Spinal cord (tissue), 10 donors: ENCODE results near the gene PCMT1. TPM values are rescaled to one million over a fixed set of nuclear protein-coding genes. Genes with fewer than 3 reads are reported as not detected.

Experiments used
- DNase-seq, 6 donors: peaks; one replicate each; pipeline versions ENCODE4 v3.0.0 to v3.0.0-alpha.2; 2013 to 2015; ENCODE audit warnings: low spot score in 6 of 6, low read depth in 4 of 6
- H3K27ac ChIP-seq: one replicate; pipeline ENCODE4 v1.5.1; 2013; ENCODE audit warnings: low read depth, low read length, control low read depth
- H3K27me3 ChIP-seq: one replicate; pipeline ENCODE4 v1.6.1; 2013; ENCODE audit warnings: low read length; ENCODE audit not compliant: control insufficient read depth, insufficient read depth
- H3K36me3 ChIP-seq: one replicate; pipeline ENCODE4 v1.6.1; 2013; ENCODE audit warnings: low read length; ENCODE audit not compliant: control insufficient read depth, insufficient read depth
- H3K4me1 ChIP-seq: one replicate; pipeline ENCODE4 v1.6.1; 2013; ENCODE audit warnings: low read length; ENCODE audit not compliant: control insufficient read depth, insufficient read depth
- H3K4me3 ChIP-seq: one replicate; pipeline ENCODE4 v1.5.1; 2013; ENCODE audit warnings: low read depth, low read length, control low read depth
- H3K9me3 ChIP-seq: one replicate; pipeline ENCODE4 v1.6.1; 2013; ENCODE audit warnings: low read length; ENCODE audit not compliant: control insufficient read depth, insufficient read depth
- WGBS: methylation state at CpG from one replicate; pipeline ENCODE4 v1.1.5; 2013; ENCODE audit warnings: missing lambda C conversion rate; ENCODE audit not compliant: insufficient coverage; 5-methylcytosine and 5-hydroxymethylcytosine counted together
- polyA plus RNA-seq, 2 donors: library from polyadenylated mRNA; unstranded; fragments of 120-200 nt; gene quantifications; one replicate each; pipeline ENCODE4 v1.2.1, GENCODE V29; 2013; ENCODE audit not compliant: insufficient read length in 2 of 2
- total RNA-seq, 2 donors: library from RNA; depleted of rRNA in 1 of 2; stranded (reverse); fragments of 120-200 nt in 1 of 2; fragments of >200 nt in 1 of 2; gene quantifications; one replicate each; pipeline versions ENCODE4 v1.2.3 to v1.2.4, GENCODE V29; 2013 to 2014
- donor health status: healthy.

Gene PCMT1
- total and polyA plus RNA-seq, 4 donors = 84.4 to 173 (median 159) TPM

DNA sequence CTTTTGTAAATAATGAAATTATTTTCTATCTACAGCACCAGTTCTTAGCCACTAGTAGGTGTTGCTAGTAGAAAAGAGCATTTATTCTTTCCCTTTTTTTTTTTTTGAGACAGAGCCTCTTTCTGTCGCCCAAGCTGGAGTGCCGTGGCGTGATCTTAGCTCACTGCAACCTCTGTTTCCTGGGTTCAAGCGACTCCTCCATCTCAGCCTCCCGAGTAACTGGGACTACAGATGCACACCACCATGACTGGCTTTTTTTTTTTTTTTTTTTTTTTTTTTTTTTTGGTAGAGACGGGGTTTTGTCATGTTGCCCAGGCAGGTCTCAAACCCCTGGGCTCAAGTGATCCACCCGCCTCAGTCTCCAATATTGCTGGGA, 6.7 kb downstream of the PCMT1 start:
- Histone ChIP-seq H3K4me3 (no peak overlapping the region), H3K27ac (no peak overlapping the region), H3K4me1 (peaks cover 7% of the 10 kb centered on the region), H3K9me3 (no peaks in the 10 kb centered on the region), H3K27me3 (no peaks in the 10 kb centered on the region), H3K36me3 (peaks cover 8% of the 10 kb centered on the region)
- no peak for DNase-seq
- no CpG with 5 or more reads among the region's 7 CpGs for WGBS

DNA sequence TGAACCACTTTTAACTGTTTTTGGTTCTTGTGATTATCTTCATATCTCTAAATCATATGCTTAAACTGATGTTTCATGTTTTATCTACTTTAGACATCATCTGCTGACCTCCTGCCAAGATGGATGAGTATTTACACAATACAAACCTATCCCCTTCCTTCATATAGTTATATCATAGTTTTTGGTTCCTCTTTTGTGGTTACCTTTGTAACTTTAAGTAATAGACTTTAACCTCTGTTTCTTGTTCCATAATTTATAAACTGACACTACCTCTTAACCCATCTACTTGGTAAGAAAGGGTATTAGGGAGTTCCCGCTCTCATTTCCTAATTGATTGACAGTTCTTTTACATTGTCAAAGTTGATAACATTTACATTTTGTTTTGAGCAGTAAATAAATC, 11.9 kb downstream of the PCMT1 start:
- Histone ChIP-seq H3K27ac (no peak overlapping the region), H3K4me3 (no peak overlapping the region), H3K9me3 (peaks cover 6% of the 10 kb centered on the region), H3K4me1 (no peaks in the 10 kb centered on the region), H3K27me3 (no peaks in the 10 kb centered on the region), H3K36me3 (peaks cover 6% of the 10 kb centered on the region)
- no peak for DNase-seq
- WGBS = no CpG with 5 or more reads among the region's 1 CpG

DNA sequence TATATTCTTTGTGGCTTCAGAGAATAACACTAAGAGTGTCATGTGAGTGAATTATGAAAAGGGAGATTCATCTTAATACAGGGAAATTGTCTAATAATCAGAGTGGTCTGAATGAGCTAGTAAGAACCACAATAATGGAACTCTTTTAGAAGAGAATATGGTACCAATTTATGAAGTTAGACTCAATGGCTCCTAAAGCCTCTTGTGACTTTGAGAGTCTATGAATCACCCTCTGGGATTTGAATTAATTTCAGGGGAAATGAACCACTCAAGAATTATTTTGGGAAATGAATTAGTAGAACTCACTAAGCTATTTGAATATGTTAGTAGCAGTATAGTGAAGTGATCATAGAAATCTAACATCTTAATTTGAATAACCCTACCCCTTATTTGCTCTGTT, 14.3 kb downstream of the PCMT1 start:
- no peaks in the 10 kb centered on the region for H3K4me1 ChIP-seq
- DNase-seq = peak in 1 of 6 donors; percentile 3
- H3K27me3 ChIP-seq = no peaks in the 10 kb centered on the region
- peaks cover 9% of the 10 kb centered on the region for H3K36me3 ChIP-seq
- peaks cover 7% of the 10 kb centered on the region for H3K9me3 ChIP-seq
- H3K4me3 ChIP-seq = no peak overlapping the region
- H3K27ac ChIP-seq = no peak overlapping the region

DNA sequence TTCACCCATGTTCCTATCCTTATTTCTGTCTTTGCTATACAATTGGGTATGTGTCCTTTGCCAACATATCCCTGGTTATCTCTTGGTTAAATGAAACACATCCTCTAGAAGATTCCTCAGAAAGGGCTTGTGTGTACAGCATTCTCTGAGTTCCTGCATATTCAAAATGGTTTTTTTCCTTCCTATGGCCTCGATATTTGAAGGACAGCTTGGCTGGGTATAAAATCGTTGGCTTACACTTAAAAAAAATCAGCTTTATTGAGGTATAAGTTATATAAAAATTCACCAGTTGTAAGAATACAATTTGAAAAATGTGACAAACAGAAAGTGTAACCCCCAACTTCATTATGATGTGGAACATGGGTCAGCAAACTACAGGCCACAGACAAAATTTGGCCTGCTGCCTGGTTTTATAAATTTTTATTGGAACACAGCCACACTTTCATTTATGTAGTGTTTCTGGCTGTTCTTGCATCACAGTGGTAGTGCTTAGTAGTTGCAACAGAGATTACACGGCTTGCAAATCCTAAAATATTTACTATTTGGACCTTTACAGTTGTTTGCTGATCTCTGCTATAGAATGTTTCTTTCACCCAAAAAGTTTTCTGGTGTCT, 16.7 kb downstream of the PCMT1 start:
- Histone ChIP-seq H3K27me3 (no peaks in the 10 kb centered on the region), H3K9me3 (peaks cover 7% of the 10 kb centered on the region), H3K27ac (no peak overlapping the region), H3K4me1 (no peaks in the 10 kb centered on the region), H3K4me3 (no peak overlapping the region), H3K36me3 (peaks cover 7% of the 10 kb centered on the region)
- no CpG with 5 or more reads among the region's 3 CpGs for WGBS
- DNase-seq = no peak

GRCh38 chr6:149769676-149770075, 20.1 kb downstream of the PCMT1 start:
- DNase-seq = no peak
- no CpG with 5 or more reads among the region's 2 CpGs for WGBS
- Histone ChIP-seq H3K27ac (no peak overlapping the region), H3K36me3 (peaks cover 31% of the 10 kb centered on the region), H3K4me1 (no peaks in the 10 kb centered on the region), H3K27me3 (no peaks in the 10 kb centered on the region), H3K4me3 (no peak overlapping the region), H3K9me3 (peaks cover 7% of the 10 kb centered on the region)

- no peaks in the 10 kb centered on the region for H3K27me3 ChIP-seq
- DNase-seq = no peak
- peaks cover 43% of the 10 kb centered on the region for H3K36me3 ChIP-seq
- H3K27ac ChIP-seq = no peak overlapping the region
- WGBS = no CpG with 5 or more reads among the region's 3 CpGs
- H3K9me3 ChIP-seq = peaks cover 3% of the 10 kb centered on the region
- no peak overlapping the region for H3K4me3 ChIP-seq
- no peaks in the 10 kb centered on the region for H3K4me1 ChIP-seq
Measured at GRCh38 chr6:149771185-149771584, 21.6 kb downstream of the PCMT1 start.

GRCh38 chr6:149771925-149772324, 22.4 kb downstream of the PCMT1 start:
- WGBS = 100% methylated on average over 4 of the region's 6 CpGs
- no peaks in the 10 kb centered on the region for H3K27me3 ChIP-seq
- DNase-seq = no peak
- no peak overlapping the region for H3K27ac ChIP-seq
- H3K4me3 ChIP-seq = no peak overlapping the region
- no peaks in the 10 kb centered on the region for H3K4me1 ChIP-seq
- H3K9me3 ChIP-seq = no peaks in the 10 kb centered on the region
- H3K36me3 ChIP-seq = peaks cover 43% of the 10 kb centered on the region

- Histone ChIP-seq H3K36me3 (peaks cover 41% of the 10 kb centered on the region), H3K27me3 (no peaks in the 10 kb centered on the region), H3K9me3 (no peaks in the 10 kb centered on the region), H3K4me1 (no peaks in the 10 kb centered on the region), H3K27ac (no peak overlapping the region), H3K4me3 (no peak overlapping the region)
- WGBS = no CpG with 5 or more reads among the region's 1 CpG
- no peak for DNase-seq
Measured at GRCh38 chr6:149777624-149778023, 28.1 kb downstream of the PCMT1 start.

DNA sequence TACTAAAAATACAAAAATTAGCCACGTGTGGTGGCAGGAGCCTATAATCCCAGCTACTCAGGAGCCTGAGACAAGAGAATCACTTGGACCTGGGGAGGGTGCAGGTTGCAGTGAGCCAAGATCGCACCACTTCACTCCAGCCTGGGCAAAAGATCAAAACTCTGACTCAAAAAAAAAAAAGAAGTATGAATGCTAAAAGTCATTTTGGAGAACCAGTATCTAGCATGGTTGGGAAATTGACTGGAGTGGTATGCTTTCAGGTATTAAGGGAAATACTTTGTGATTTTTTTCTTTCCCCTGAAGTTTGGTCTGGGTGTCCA, 30.1 kb downstream of the PCMT1 start:
- no peak overlapping the region for H3K27ac ChIP-seq
- no peaks in the 10 kb centered on the region for H3K4me1 ChIP-seq
- no peak overlapping the region for H3K4me3 ChIP-seq
- peaks cover 31% of the 10 kb centered on the region for H3K36me3 ChIP-seq
- H3K9me3 ChIP-seq = no peaks in the 10 kb centered on the region
- no peak for DNase-seq
- no CpG with 5 or more reads among the region's 2 CpGs for WGBS
- no peaks in the 10 kb centered on the region for H3K27me3 ChIP-seq

DNA sequence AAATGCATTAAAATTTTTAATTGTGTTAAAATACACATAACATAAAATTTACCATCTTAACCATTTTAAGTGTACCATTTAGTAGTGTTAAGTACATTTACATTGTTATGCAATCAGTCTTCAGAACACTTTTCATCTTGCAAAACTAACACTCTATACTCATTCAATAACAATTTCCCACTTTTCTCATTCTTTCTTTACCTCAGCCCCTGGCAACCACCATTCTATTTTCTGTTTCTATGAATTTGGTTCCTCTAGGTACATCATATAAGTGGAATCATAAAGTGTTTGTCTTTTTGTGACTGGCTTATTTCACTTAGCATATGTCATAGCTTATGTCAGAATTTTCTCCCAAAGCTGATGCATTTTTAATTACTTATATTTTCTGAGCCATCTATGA, 32.2 kb downstream of the PCMT1 start:
- no peak for DNase-seq
- Histone ChIP-seq H3K9me3 (no peaks in the 10 kb centered on the region), H3K27ac (no peak overlapping the region), H3K27me3 (no peaks in the 10 kb centered on the region), H3K36me3 (peaks cover 15% of the 10 kb centered on the region), H3K4me1 (no peaks in the 10 kb centered on the region), H3K4me3 (no peak overlapping the region)
